H1 (cell line): Measurements from ENCODE around the gene ABHD12B. TPM values are rescaled to one million over a fixed set of nuclear protein-coding genes. Genes with fewer than 3 reads are reported as not detected.

Source experiments
- EP300 ChIP-seq, 2 experiments: IDR thresholded peaks; 1 replicate in 1 of 2; 2 replicates in 1 of 2; pipeline ENCODE4 v1.6.1; 2011 to 2012; ENCODE audit warnings: low read depth in 2 of 2, low read length in 2 of 2, mild to moderate bottlenecking in 2 of 2, borderline replicate concordance in 1 of 2, inconsistent platforms in 1 of 2, moderate library complexity in 1 of 2
- KDM5A ChIP-seq: fragments of 200-600 bp; IDR thresholded peaks from 2 replicates; pipeline ENCODE4 v1.7.1; 2012; ENCODE audit warnings: mild to moderate bottlenecking, low read length, inconsistent platforms, mixed read lengths
- NANOG ChIP-seq: IDR thresholded peaks from 2 replicates; pipeline ENCODE4 v1.6.1; 2011; ENCODE audit warnings: low read length, low read depth, mild to moderate bottlenecking, inconsistent platforms; ENCODE audit not compliant: insufficient read depth, poor library complexity, severe bottlenecking
- RAD21 ChIP-seq, 2 experiments: IDR thresholded peaks in 1 of 2; conservative IDR thresholded peaks in 1 of 2; 2 replicates each; pipeline ENCODE4 v1.6.1; 2011; ENCODE audit warnings: low read depth in 2 of 2, low read length in 2 of 2, improper control_type of control experiment in 1 of 2, inconsistent platforms in 1 of 2, mild to moderate bottlenecking in 1 of 2, moderate library complexity in 1 of 2
- RNF2 ChIP-seq: fragments of 200-900, 300-1000 bp; sonication (generic); IDR thresholded peaks from 2 replicates; pipeline ENCODE4 v1.7.1; 2016; ENCODE audit warnings: borderline replicate concordance, low read depth, mild to moderate bottlenecking, antibody characterized with exemption, low read length; ENCODE audit not compliant: poor library complexity, severe bottlenecking; ENCODE audit errors: missing control alignments
- polyA plus RNA-seq, 7 experiments: library from polyadenylated mRNA; depleted of rRNA in 3 of 7; stranded (reverse) in 5 of 7; unstranded in 2 of 7; fragments of >200 nt in 5 of 7; fragments of 200-250 nt in 2 of 7; gene quantifications; 1 replicate in 5 of 7; 2 replicates in 1 of 7; 4 replicates in 1 of 7; pipeline versions ENCODE4 v1.2.1 to v1.2.3, GENCODE V29; 2011 to 2013; ENCODE audit warnings: missing spikeins in 2 of 7, mixed read lengths in 2 of 7
- total RNA-seq: library from RNA; stranded (reverse); fragmentation: NEBNext Ultra II Directional; extraction: Animal tissue kit (Norgen Biotek cat#: 25700); gene quantifications from 2 replicates; pipeline ENCODE4 v1.2.1, GENCODE V29; 2021

The ABHD12B gene
- total and polyA plus RNA-seq, 2 of the 8 experiments (the other 6 are each of a cell fraction or from before 2014, with no cell fraction given), result 4.0 to 102 TPM

GRCh38 chr14:50926851-50927386, 55.1 kb downstream of the ABHD12B start (continued):
- no peak for TF ChIP-seq RNF2
- no peak for TF ChIP-seq EP300 (IDR thresholded peaks at IDR 0.05; ENCODE audit: borderline replicate concordance in 1 of 2, low read depth in 2 of 2, low read length in 2 of 2)
- TF ChIP-seq KDM5A, result no peak
- TF ChIP-seq RAD21 (IDR thresholded peaks at IDR 0.05 in 1 of 2, conservative IDR thresholded peaks at IDR 0.05 in 1 of 2; ENCODE audit: low read depth in 2 of 2, low read length in 2 of 2), result no peak
- TF ChIP-seq NANOG, result no peak
